ENCODE data around the gene BDKRB1. TPM values are rescaled to one million over a fixed set of nuclear protein-coding genes. Genes with fewer than 3 reads are reported as not detected.
"Not testable (repeated sequence)": the region's sequence is repeated elsewhere in the genome, so short reads cannot be mapped to it uniquely, and the experiment has no call there.

The BDKRB1 gene
- total RNA-seq, 1 donor from 2014 or later, result not detected

- no peak for ATAC-seq
- no peak for DNase-seq (ENCODE audit: low spot score)
Measured at GRCh38 chr14:96232506-96232905, 23.5 kb upstream of the BDKRB1 start.

GRCh38 chr14:96233661-96234060 is 22.3 kb upstream of the BDKRB1 start:
- ATAC-seq (no peak), DNase-seq (ENCODE audit: low spot score) (no peak)

DNA sequence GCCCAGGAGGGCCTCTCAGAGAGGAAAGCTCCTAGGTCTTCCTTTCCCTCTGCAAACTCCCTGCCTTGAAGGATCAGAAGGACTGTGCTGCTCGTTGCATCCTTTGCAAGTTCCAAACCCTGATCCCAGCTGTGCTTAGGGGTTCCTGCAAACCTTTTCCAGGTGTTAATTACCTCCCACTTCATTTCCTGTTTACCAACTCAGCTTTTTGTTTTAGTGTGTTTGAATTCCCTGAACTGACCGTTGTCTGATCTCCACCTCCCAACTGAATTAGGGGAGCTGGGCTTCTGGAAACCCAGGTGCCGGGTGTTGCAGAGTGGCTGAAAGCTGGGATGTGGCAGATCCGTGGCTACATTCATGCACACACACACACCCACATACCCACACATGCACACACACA is 20.6 kb upstream of the BDKRB1 start:
- ATAC-seq (no peak), DNase-seq (ENCODE audit: low spot score) (no peak)

DNA sequence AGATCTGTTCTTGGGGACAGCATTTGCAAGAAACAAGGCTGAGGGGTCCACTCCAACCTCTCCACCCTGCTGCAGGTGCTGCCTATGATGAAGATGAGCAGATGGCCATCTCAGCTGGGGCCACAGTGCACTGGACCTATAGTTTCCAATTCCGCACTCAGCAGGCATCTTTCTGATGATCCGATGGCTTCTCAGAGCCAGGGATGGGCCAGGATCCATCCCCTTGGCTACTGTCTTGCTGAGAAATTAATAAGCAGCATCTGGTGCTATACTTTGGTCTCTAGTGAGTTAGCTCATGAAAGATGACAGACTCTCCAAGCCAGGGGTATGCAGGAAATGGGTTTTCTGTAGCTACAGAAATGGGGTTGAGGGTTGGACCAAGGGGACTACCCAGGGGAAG is 18.4 kb upstream of the BDKRB1 start:
- ATAC-seq (no peak), DNase-seq (ENCODE audit: low spot score) (no peak)

- ATAC-seq (no peak), DNase-seq (ENCODE audit: low spot score) (no peak)
Measured at GRCh38 chr14:96238676-96239265, 17.2 kb upstream of the BDKRB1 start.

- no peak for DNase-seq (ENCODE audit: low spot score)
- no peak for ATAC-seq
Measured at GRCh38 chr14:96239711-96240141, 16.3 kb upstream of the BDKRB1 start.

DNA sequence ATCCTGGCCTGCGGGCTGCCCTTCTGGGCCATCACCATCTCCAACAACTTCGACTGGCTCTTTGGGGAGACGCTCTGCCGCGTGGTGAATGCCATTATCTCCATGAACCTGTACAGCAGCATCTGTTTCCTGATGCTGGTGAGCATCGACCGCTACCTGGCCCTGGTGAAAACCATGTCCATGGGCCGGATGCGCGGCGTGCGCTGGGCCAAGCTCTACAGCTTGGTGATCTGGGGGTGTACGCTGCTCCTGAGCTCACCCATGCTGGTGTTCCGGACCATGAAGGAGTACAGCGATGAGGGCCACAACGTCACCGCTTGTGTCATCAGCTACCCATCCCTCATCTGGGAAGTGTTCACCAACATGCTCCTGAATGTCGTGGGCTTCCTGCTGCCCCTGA is 15.4 kb upstream of the BDKRB1 start:
- ATAC-seq (no peak), DNase-seq (ENCODE audit: low spot score) (no peak)

- ATAC-seq, result no peak
- DNase-seq (ENCODE audit: low spot score), result no peak
Measured at GRCh38 chr14:96242126-96242525, 13.9 kb upstream of the BDKRB1 start.

GRCh38 chr14:96243785-96244184 is 12.2 kb upstream of the BDKRB1 start:
- no peak for ATAC-seq

DNA sequence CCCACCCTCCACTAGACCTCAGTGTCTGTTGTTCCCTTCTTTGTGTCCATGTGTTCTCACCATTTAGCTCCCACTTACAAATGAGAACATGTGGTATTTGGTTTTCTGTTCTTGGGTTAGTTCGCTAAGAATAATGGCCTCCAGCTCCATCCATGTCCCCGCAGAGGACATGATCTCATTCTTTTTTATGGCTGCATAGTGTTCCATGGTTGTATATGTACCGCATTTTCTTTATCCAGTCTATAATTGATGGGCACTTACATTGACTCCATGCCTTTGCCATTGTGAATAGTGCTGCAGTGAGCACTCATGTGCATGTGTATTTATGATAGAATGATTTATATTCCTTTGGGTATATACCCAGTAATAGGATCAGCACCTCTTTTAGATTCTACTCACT is 10.9 kb upstream of the BDKRB1 start:
- not testable (repeated sequence) for DNase-seq (ENCODE audit: low spot score); ATAC-seq

More at GRCh38 chr14:96243785-96244184, 12.2 kb upstream of the BDKRB1 start:
- DNase-seq (ENCODE audit: low spot score), result no peak

DNA sequence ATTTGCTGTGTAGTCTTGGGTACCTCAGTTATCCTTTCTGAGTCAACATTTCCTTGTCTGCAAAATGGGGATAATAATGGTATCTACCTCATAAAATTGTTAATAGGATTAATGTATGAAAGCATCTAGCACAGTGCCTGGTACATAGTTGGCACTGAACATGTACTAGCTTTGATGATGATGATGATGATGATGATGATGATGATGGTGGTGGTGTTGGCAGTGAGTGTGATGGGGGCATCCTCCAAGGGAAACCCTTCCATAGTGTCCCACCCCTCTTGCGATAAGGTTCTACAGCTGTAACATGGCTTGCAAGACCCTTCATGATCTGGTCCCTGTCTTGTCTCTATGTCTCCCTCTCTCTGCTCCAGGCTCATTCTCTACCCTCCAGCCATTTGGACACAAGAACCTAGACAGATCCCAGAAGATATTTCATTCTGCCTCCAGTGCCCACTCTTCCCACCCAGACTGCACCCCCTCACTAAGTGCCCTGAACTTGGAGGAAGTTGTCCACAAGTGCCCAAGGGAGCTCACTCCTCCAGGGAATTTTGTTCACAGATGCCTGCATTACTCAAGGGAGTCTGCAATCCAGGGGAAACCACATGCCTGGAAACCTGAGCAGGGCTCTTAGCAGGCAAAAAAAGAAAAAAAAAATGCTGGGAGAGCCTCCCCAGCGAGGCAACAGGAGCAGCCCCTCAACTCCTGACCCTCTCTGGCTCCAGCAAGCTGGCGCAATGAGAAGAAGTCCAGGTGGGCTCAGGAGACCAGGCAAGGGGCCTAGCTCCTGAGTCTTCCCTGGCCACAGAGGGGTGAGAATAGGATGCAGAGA is 10.1 kb upstream of the BDKRB1 start:
- ATAC-seq (no peak), DNase-seq (ENCODE audit: low spot score) (no peak)

- ATAC-seq, result no peak
- DNase-seq (ENCODE audit: low spot score), result no peak
Measured at GRCh38 chr14:96246539-96246847, 9.5 kb upstream of the BDKRB1 start.

DNA sequence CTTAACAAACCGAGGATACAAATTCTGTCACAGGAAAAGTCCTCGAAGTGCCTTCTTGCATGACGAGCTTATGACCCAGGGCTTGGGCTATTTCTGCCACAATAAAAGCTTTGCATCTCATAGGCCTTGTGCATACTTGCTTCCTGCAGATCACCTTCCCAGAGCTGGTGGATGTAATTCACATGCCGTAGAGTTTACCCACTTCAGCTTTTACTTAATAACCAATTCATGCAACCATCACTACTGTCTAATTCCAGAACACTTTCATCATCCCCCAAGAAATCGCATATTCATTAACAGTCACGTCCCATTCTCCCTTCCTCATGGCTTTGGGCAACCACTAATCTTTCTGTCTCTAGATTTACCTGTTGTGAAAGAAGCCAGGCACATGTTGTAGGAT is 9.0 kb upstream of the BDKRB1 start:
- DNase-seq (ENCODE audit: low spot score), result no peak
- no peak for ATAC-seq

GRCh38 chr14:96249029-96249428 is 7.0 kb upstream of the BDKRB1 start:
- no peak for ATAC-seq

GRCh38 chr14:96250485-96250884 is 5.5 kb upstream of the BDKRB1 start:
- no peak for ATAC-seq
- DNase-seq (ENCODE audit: low spot score), result no peak

More at GRCh38 chr14:96249029-96249428, 7.0 kb upstream of the BDKRB1 start:
- DNase-seq (ENCODE audit: low spot score), result no peak

GRCh38 chr14:96251656-96252155 is 4.3 kb upstream of the BDKRB1 start:
- DNase-seq (ENCODE audit: low spot score), result no peak
- ATAC-seq, result no peak

- DNase-seq (ENCODE audit: low spot score) (no peak), ATAC-seq (no peak)
Measured at GRCh38 chr14:96252323-96252998, 3.5 kb upstream of the BDKRB1 start.

- ATAC-seq (no peak), DNase-seq (ENCODE audit: low spot score) (no peak)
Measured at GRCh38 chr14:96252999-96253539, 2.9 kb upstream of the BDKRB1 start.

DNA sequence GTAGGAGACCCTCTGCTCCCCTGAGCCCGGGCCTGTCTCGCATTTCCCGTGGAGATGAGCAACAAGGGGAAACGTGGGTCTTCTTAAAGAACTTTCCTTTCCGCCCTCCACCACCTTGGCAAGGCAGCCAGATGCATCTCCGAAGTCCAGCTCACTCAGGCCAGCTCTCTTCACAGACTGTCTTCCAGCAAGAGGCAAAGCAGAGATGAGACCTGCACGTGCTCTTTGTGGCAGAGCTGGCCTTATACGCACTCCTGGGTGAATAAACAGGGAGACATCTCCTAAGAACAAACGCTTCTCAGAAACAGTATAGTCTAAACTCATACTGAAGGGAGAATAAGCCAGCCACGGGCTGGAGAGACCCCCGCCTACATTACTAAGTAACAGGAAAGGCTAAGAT is 1.3 kb upstream of the BDKRB1 start:
- DNase-seq (ENCODE audit: low spot score) (no peak), ATAC-seq (no peak)

- no peak for ATAC-seq
- DNase-seq (ENCODE audit: low spot score), result no peak
Measured at GRCh38 chr14:96256407-96256806, 397 bp downstream of the BDKRB1 start.

DNA sequence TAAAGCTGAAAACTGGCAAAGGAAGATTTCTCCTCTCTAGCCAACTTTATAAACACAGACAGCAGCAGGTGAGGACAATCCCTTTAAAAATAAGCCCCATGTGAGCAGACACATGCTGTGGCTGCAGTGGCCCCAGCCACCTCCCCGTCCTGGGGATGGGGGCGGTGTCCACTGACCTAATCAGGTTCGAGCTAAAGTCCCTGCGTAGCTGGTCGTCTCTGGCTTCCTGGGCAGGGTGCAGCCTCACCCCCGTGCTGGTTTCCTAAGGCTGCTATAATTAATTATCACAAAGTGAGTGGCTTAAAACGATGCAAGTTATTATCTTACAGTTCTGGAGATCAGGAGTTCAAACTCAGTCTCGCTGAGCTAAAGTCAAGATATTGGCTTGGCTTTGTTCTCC is 1.0 kb downstream of the BDKRB1 start:
- ATAC-seq, result no peak
- DNase-seq (ENCODE audit: low spot score), result no peak

DNA sequence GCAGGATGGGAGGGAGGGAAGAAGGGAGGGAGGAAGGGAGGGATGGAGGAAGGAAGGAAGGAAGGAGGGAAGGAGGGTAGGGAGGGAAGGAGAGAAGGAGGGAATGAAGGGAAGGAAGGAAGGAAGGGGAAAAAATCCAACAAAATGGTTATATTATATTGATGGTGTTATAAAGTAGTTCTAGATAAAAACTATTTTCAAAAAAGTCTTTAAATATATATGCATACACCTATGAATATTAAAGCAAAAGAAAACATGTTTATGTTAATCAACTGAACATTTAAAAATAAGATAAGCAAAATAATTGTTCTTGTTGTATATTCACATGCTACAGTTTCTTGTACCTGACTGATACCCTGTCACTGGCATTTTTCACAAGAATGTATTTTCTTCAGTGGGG is 1.9 kb downstream of the BDKRB1 start:
- ATAC-seq (no peak), DNase-seq (ENCODE audit: low spot score) (no peak)

All from left lobe of liver (tissue), 2 donors.